Endothelial cell of umbilical vein (primary cell): ENCODE data around the gene SH3GL3. TPM values are rescaled to one million over a fixed set of nuclear protein-coding genes. Genes with fewer than 3 reads are reported as not detected.

ENCODE experiments used
- BruUV-seq: library from RNA; stranded (reverse); fragments of 400-500 nt; replicated peaks from 2 replicates; lab custom pipeline; 2021; lab: Mats Ljungman, UMichigan
- CTCF ChIA-PET: fragments of 300-600, 350-600 bp; sonication (Branson Sonifier 250); formaldehyde crosslinking; loops from one replicate; lab custom pipeline; 2021; ENCODE audit warnings: antibody characterized with exemption, inconsistent platforms; lab: Charles Lee
- POLR2A ChIA-PET: fragments of 300-600, 350-600 bp; sonication (Branson Sonifier 250); formaldehyde crosslinking; loops from one replicate; lab custom pipeline; 2021; ENCODE audit warnings: antibody characterized with exemption, inconsistent platforms; lab: Charles Lee
- DNase-seq: peaks from one replicate; pipeline ENCODE4 v3.0.0-alpha.2; 2011; ENCODE audit warnings: low read depth, low spot score
- FAIRE-seq: peaks from 2 replicates; lab custom pipeline; 2011; peaks lifted over from hg19 to GRCh38; lab: Jason Lieb, UNC
- H2AFZ ChIP-seq: 2 replicates; pipeline ENCODE4 v1.6.0; 2012; ENCODE audit warnings: low read depth, low read length, control low read depth, inconsistent platforms
- H3K27ac ChIP-seq: 2 replicates; pipeline ENCODE4 v1.5.1; 2011; ENCODE audit warnings: low read depth, mild to moderate bottlenecking, control low read depth, low read length, moderate library complexity; ENCODE audit not compliant: insufficient read depth
- H3K27me3 ChIP-seq, 2 experiments: 2 replicates each; pipeline versions ENCODE4 v1.6.0 to v1.6.1; 2011; ENCODE audit warnings: low read length in 2 of 2, mixed read lengths in 1 of 2; ENCODE audit not compliant: control insufficient read depth in 2 of 2, insufficient read depth in 2 of 2
- H3K36me3 ChIP-seq, 2 experiments: 2 replicates in 1 of 2; 3 replicates in 1 of 2; pipeline ENCODE4 v1.5.1; 2011; ENCODE audit warnings: low read length in 2 of 2, mild to moderate bottlenecking in 1 of 2, moderate library complexity in 1 of 2; ENCODE audit not compliant: control insufficient read depth in 2 of 2, insufficient read depth in 2 of 2; ENCODE audit errors: extremely low read depth in 1 of 2
- H3K4me1 ChIP-seq: 3 replicates; pipeline ENCODE4 v1.5.1; 2011; ENCODE audit warnings: mild to moderate bottlenecking, low read length; ENCODE audit not compliant: control insufficient read depth, insufficient read depth; ENCODE audit errors: extremely low read depth
- H3K4me2 ChIP-seq: 2 replicates; pipeline ENCODE4 v1.6.1; 2011; ENCODE audit warnings: low read length, control low read depth, mixed read lengths; ENCODE audit not compliant: insufficient read depth
- H3K4me3 ChIP-seq, 3 experiments: fragments of 200-600 bp in 1 of 3; sonication (generic), shearing (Covaris generic) in 1 of 3; replicated peaks in 1 of 3; 2 replicates each; pipeline ENCODE4 v1.5.1; 2011 to 2016; ENCODE audit warnings: control low read depth in 3 of 3, low read length in 3 of 3, mild to moderate bottlenecking in 2 of 3, inconsistent platforms in 1 of 3, low read depth in 1 of 3, moderate library complexity in 1 of 3; ENCODE audit not compliant: insufficient read depth in 1 of 3
- H3K79me2 ChIP-seq: 2 replicates; pipeline ENCODE4 v1.6.0; 2012; ENCODE audit warnings: low read length, inconsistent platforms; ENCODE audit not compliant: control insufficient read depth, insufficient read depth
- H3K9ac ChIP-seq: replicated peaks from 2 replicates; pipeline ENCODE3; 2011; ENCODE audit warnings: low read length, control low read depth; ENCODE audit not compliant: insufficient read depth; ENCODE audit errors: extremely low read depth
- H3K9me1 ChIP-seq: replicated peaks from 3 replicates; pipeline ENCODE4 v1.6.0; 2011; ENCODE audit warnings: mild to moderate bottlenecking, low read length; ENCODE audit not compliant: control insufficient read depth, insufficient read depth; ENCODE audit errors: extremely low read depth
- H3K9me3 ChIP-seq: replicated peaks from 2 replicates; pipeline ENCODE4 v1.5.1; 2012; ENCODE audit warnings: low read length, inconsistent platforms; ENCODE audit not compliant: control insufficient read depth, insufficient read depth
- H4K20me1 ChIP-seq: replicated peaks from 2 replicates; pipeline ENCODE3; 2011; ENCODE audit warnings: mild to moderate bottlenecking, low read length; ENCODE audit not compliant: control insufficient read depth, insufficient read depth; ENCODE audit errors: extremely low read depth
- EZH2 ChIP-seq: IDR thresholded peaks from 2 replicates; pipeline ENCODE4 v1.6.1; 2012; ENCODE audit warnings: borderline replicate concordance, low read depth, mild to moderate bottlenecking, moderate library complexity, low read length, inconsistent platforms; ENCODE audit not compliant: severe bottlenecking
- FOS ChIP-seq: IDR thresholded peaks from 2 replicates; pipeline ENCODE4 v1.6.1; 2011; ENCODE audit warnings: mild to moderate bottlenecking, low read length, moderate library complexity, borderline replicate concordance; ENCODE audit not compliant: insufficient read depth
- GATA2 ChIP-seq: IDR thresholded peaks from 2 replicates; pipeline ENCODE4 v1.7.0; 2011; ENCODE audit warnings: low read depth, mild to moderate bottlenecking, moderate library complexity, mixed read lengths, low read length; ENCODE audit not compliant: insufficient read length, insufficient read depth
- JUN ChIP-seq: IDR thresholded peaks from 2 replicates; pipeline ENCODE4 v1.6.1; 2011; ENCODE audit warnings: borderline replicate concordance, low read depth; ENCODE audit not compliant: insufficient read length, insufficient read depth
- MYC ChIP-seq: IDR thresholded peaks from one replicate; pipeline ENCODE4 v1.6.1; 2011; ENCODE audit warnings: mild to moderate bottlenecking, low read depth, low read length
- POLR2A ChIP-seq: IDR thresholded peaks from 2 replicates; pipeline ENCODE4 v1.6.1; 2012; ENCODE audit warnings: low read depth, mild to moderate bottlenecking, control low read depth, low read length
- POLR2AphosphoS5 ChIP-seq: IDR thresholded peaks from 2 replicates; pipeline ENCODE4 v1.6.1; 2012; ENCODE audit warnings: low read depth, mild to moderate bottlenecking, control low read depth, low read length, moderate library complexity; ENCODE audit not compliant: insufficient read depth
- dilution Hi-C: fragments of 300-500 bp; cut with MboI; formaldehyde crosslinking; loops from one replicate; pipeline ENCODE4 v1.15.0; 2019; ENCODE audit warnings: low sequenced_read_pairs; ENCODE audit not compliant: extremely low pct_ligation_motif_present
- intact Hi-C: fragments of 100-400 bp; cut with micrococcal nuclease; formaldehyde crosslinking; loops from one replicate; pipeline ENCODE4 v1.10.0; 2022
- polyA plus RNA-seq, 4 experiments: library from polyadenylated mRNA; depleted of rRNA in 3 of 4; stranded (reverse) in 3 of 4; unstranded in 1 of 4; fragments of >200 nt; gene quantifications; 2 replicates each; pipeline versions ENCODE4 v1.2.1 to v1.2.3, GENCODE V29; 2011 to 2012; ENCODE audit warnings: missing spikeins in 1 of 4
- total RNA-seq: library from RNA; stranded (reverse); gene quantifications from 2 replicates; pipeline ENCODE4 v1.2.3, GENCODE V29; 2021
- TF ChIP-seq, protein P1 (sequence below), 2 donors: IDR thresholded peaks; 1 replicate in 1 of 2; 2 replicates in 1 of 2; pipeline ENCODE4 v1.5.1; 2011; ENCODE audit warnings: low read length in 2 of 2, mild to moderate bottlenecking in 2 of 2, moderate library complexity in 2 of 2, control low read depth in 1 of 2, inconsistent platforms in 1 of 2, low read depth in 1 of 2; ENCODE audit not compliant: insufficient read depth in 1 of 2; ENCODE audit errors: extremely low read depth in 1 of 2
- TF ChIP-seq, protein P2 (sequence below): IDR thresholded peaks from 2 replicates; pipeline ENCODE4 v1.6.1; 2011; ENCODE audit not compliant: insufficient read depth, insufficient read length

The SH3GL3 gene
- total and polyA plus RNA-seq, 2 donors (not counting 3 experiments of a cell fraction or from before 2014, with no cell fraction given): not detected

DNA sequence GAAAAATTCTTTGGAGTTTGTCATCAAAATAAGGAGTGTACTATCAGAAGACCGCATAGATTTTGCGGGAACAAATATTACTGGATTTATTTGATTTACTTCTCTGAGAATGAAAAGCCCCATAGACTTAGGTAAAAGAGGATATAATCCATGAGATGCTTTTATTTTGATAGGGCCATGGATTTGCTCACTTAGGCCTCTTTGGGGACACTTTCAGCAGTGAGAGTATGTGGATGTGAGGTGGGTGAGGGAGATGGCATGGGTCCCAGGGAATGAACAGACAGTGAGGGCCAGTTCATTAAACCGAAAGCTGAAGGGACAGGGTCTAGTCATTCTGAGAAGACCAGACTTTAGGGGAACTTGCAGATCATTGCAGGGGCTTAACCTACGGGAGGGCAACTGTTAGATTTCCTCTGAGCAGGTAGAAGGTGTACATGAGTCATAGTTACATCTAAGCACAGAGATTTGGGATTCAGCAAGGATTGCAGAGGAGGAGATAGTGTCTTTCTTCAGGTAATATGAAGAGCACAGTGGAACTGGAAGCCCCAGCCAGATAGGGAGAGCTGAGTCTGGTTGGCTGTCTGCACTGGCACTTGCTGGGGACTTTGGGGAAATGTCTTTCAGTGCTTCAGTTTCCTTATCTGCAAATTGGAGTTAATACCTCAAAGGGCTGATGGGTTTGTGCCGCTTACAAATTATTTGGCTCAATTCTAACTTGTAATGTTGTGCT lies 30.8 kb downstream of the SH3GL3 start:
- no peaks in the 10 kb centered on the region for H3K9me1 ChIP-seq
- no peak overlapping the region for H3K4me3 ChIP-seq
- H4K20me1 ChIP-seq: no peaks in the 10 kb centered on the region
- H3K9ac ChIP-seq: no peak overlapping the region
- no peak for FAIRE-seq
- BruUV-seq: no TSS peak
- H3K27me3 ChIP-seq: no peaks in the 10 kb centered on the region
- intact Hi-C loops (no loop called here), dilution Hi-C loops (no loop called here)
- ChIA-PET POLR2A (no interaction called here), CTCF (interaction anchor here (1.3 kb wide), 1 partner anchor 229 kb away, joined by 3 read pairs; no protein-coding TSS in a partner anchor)
- H3K79me2 ChIP-seq: no peaks in the 10 kb centered on the region
- no peaks in the 10 kb centered on the region for H3K36me3 ChIP-seq
- no peaks in the 10 kb centered on the region for H3K9me3 ChIP-seq
- H3K4me2 ChIP-seq: no peak overlapping the region
- no peaks in the 10 kb centered on the region for H3K4me1 ChIP-seq
- DNase-seq: no peak
- no peak overlapping the region for H2AFZ ChIP-seq
- TF ChIP-seq JUN (no peak), POLR2A (no peak), GATA2 (no peak), FOS (no peak), MYC (no peak), EZH2 (no peak), POLR2AphosphoS5 (no peak)
- TF ChIP-seq, protein P1, sequence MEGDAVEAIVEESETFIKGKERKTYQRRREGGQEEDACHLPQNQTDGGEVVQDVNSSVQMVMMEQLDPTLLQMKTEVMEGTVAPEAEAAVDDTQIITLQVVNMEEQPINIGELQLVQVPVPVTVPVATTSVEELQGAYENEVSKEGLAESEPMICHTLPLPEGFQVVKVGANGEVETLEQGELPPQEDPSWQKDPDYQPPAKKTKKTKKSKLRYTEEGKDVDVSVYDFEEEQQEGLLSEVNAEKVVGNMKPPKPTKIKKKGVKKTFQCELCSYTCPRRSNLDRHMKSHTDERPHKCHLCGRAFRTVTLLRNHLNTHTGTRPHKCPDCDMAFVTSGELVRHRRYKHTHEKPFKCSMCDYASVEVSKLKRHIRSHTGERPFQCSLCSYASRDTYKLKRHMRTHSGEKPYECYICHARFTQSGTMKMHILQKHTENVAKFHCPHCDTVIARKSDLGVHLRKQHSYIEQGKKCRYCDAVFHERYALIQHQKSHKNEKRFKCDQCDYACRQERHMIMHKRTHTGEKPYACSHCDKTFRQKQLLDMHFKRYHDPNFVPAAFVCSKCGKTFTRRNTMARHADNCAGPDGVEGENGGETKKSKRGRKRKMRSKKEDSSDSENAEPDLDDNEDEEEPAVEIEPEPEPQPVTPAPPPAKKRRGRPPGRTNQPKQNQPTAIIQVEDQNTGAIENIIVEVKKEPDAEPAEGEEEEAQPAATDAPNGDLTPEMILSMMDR (IDR thresholded peaks at IDR 0.05; ENCODE audit: extremely low read depth in 1 of 2, insufficient read depth in 1 of 2, low read depth in 1 of 2, low read length in 2 of 2): no peak
- TF ChIP-seq, protein P2, sequence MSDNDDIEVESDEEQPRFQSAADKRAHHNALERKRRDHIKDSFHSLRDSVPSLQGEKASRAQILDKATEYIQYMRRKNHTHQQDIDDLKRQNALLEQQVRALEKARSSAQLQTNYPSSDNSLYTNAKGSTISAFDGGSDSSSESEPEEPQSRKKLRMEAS: no peak
- H3K27ac ChIP-seq: no peak overlapping the region
